ENCODE data around the gene CELA2A. TPM values are rescaled to one million over a fixed set of nuclear protein-coding genes. Genes with fewer than 3 reads are reported as not detected.

The CELA2A gene
- total and polyA plus RNA-seq, 9 of the 15 experiments (the other 6 are each of a cell fraction or from before 2014, with no cell fraction given): 0.62 TPM; not detected in 8

DNA sequence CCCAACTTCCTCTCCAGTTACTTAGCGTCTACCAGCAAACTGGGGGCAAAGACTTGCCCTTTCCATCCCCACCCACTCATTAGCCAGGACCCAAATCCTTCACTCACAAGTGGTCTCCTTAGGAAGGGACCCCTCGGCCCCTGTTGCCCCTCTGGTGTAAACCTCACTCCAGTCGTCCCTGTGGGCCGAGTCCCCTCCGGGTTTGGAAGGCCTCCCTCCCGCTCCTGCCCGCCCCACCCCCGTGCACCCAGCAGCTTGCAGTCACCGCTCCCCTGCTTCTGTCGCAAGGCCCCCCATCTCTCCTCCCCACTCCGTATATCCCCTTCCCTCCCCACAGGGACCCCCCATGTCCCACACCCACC is 45.7 kb upstream of the CELA2A start:
- no peak for FAIRE-seq
- in situ Hi-C loops (cut with MboI): no loop called here
- peak overlapping the region; percentile 82 for H3K4me2 ChIP-seq (ENCODE audit: insufficient read depth, low read length)
- no peak for DNase-seq (ENCODE audit: extremely low read depth in 1 of 4, low spot score in 3 of 4)
- peaks cover 11% of the 10 kb centered on the region for H4K20me1 ChIP-seq (replicated peaks; ENCODE audit: control insufficient read depth, insufficient read depth, low read length)
- BruUV-seq (replicated peaks): no TSS peak
- WGBS (ENCODE audit: insufficient coverage, low coverage, missing lambda C conversion rate): 36% methylated on average over 3 of the region's 11 CpGs
- no peak for ATAC-seq
- ChIA-PET POLR2A (no interaction called here), CTCF (ENCODE audit: low intra/inter-chr PET ratio) (no interaction called here)
- H3K79me2 ChIP-seq (ENCODE audit: control insufficient read depth, insufficient read depth, low read length): peaks cover 29% of the 10 kb centered on the region
- peak overlapping the region; percentile 87 for H3K4me3 ChIP-seq
- H3K27me3 ChIP-seq (ENCODE audit: control insufficient read depth in 2 of 2, insufficient read depth in 2 of 2, low read length in 2 of 2): peaks cover 3 to 6% of the 10 kb centered on the region in 2 experiments; a peak in 4 of 5 replicates
- no peaks in the 10 kb centered on the region for H3K9me1 ChIP-seq (ENCODE audit: control insufficient read depth, insufficient read depth, low read length)
- peak overlapping the region; percentile 74; the same call in 1 of the 3 replicates for H3K27ac ChIP-seq (ENCODE audit: extremely low read depth, low read depth, low read length)
- no peaks in the 10 kb centered on the region for H3K9me3 ChIP-seq (replicated peaks; ENCODE audit: control insufficient read depth, insufficient read depth, low read depth, low read length)
- intact Hi-C loops (cut with micrococcal nuclease): no loop called here
- peak overlapping the region; percentile 64 to 95; a peak in 3 of 4 replicates for H3K9ac ChIP-seq (ENCODE audit: insufficient read depth in 1 of 2, low read depth in 2 of 2, low read length in 2 of 2)
- no peak overlapping the region for H2AFZ ChIP-seq (ENCODE audit: low read depth, low read length)
- peaks cover 31% of the 10 kb centered on the region for H3K36me3 ChIP-seq (ENCODE audit: control insufficient read depth, insufficient read depth, low read length)
- peak; percentile 38 for TF ChIP-seq EGR1 (conservative IDR thresholded peaks at IDR 0.05)
- TF ChIP-seq, protein P1, sequence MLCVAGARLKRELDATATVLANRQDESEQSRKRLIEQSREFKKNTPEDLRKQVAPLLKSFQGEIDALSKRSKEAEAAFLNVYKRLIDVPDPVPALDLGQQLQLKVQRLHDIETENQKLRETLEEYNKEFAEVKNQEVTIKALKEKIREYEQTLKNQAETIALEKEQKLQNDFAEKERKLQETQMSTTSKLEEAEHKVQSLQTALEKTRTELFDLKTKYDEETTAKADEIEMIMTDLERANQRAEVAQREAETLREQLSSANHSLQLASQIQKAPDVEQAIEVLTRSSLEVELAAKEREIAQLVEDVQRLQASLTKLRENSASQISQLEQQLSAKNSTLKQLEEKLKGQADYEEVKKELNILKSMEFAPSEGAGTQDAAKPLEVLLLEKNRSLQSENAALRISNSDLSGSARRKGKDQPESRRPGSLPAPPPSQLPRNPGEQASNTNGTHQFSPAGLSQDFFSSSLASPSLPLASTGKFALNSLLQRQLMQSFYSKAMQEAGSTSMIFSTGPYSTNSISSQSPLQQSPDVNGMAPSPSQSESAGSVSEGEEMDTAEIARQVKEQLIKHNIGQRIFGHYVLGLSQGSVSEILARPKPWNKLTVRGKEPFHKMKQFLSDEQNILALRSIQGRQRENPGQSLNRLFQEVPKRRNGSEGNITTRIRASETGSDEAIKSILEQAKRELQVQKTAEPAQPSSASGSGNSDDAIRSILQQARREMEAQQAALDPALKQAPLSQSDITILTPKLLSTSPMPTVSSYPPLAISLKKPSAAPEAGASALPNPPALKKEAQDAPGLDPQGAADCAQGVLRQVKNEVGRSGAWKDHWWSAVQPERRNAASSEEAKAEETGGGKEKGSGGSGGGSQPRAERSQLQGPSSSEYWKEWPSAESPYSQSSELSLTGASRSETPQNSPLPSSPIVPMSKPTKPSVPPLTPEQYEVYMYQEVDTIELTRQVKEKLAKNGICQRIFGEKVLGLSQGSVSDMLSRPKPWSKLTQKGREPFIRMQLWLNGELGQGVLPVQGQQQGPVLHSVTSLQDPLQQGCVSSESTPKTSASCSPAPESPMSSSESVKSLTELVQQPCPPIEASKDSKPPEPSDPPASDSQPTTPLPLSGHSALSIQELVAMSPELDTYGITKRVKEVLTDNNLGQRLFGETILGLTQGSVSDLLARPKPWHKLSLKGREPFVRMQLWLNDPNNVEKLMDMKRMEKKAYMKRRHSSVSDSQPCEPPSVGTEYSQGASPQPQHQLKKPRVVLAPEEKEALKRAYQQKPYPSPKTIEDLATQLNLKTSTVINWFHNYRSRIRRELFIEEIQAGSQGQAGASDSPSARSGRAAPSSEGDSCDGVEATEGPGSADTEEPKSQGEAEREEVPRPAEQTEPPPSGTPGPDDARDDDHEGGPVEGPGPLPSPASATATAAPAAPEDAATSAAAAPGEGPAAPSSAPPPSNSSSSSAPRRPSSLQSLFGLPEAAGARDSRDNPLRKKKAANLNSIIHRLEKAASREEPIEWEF (CRISPR knock-in tag; IDR thresholded peaks at IDR 0.05): no peak
- peak; percentile 26; the same call in 1 of the 2 replicates for TF ChIP-seq RBFOX2 (IDR thresholded peaks at IDR 0.05; ENCODE audit: low read depth, low read length)
- H3K4me1 ChIP-seq (replicated peaks in 1 of 2; ENCODE audit: control insufficient read depth in 2 of 2, insufficient read depth in 2 of 2, low read length in 2 of 2): peaks cover 25 to 50% of the 10 kb centered on the region in 2 experiments

All from K562 (cell line).